NOMO-1 treated with dmso at 0.1 percent for 144 hours (cell line): ENCODE results near the gene KCND3.

Experiments used
- DNase-seq: peaks from one replicate; lab custom pipeline; 2025; ENCODE audit not compliant: unreplicated experiment; lab: John Stamatoyannopoulos, UW

The KCND3 gene

DNA sequence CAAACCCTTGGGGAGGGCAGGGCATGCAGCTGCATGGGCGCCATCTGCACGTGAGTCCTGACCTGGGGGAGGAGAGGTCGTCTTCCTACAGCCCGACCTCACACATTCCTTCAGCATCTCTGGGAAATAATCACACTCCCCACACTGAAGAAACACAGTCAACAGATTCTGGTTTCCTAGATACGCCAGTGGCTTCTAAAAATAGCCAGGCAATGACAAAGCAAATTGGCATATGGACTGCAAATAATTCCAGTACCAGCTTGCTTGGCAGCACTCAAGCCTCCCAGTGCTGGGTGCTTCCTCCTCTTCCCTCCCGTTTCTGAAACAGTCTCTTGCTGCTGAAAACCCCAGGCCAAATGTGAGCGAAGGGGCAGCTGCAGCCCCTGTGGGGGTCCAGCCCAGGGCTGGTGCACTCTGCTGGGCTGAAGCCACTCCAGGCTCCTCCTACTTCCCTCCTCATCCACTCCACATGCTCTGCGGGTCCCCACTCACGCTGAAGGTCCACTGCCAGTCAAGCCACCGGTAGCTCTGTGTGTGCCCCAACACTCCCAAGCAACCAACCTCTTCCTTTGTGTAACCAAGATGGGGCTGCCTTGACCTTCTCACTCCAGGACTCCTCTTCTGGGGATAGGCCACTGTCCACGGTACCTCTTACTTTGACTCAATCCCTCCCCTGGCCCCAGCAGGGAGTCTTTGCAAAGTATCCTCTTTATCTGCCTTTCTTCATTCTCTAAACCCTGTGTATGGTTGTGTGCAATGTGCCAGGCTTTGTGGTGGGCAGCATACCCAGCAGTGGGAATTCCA lies 69.0 kb downstream of the KCND3 start:
- no peak for DNase-seq

- no peak for DNase-seq
Observed at GRCh38 chr1:111911776-111912515, 77.5 kb downstream of the KCND3 start.

GRCh38 chr1:111911061-111911460 lies 78.4 kb downstream of the KCND3 start:
- no peak for DNase-seq

- no peak for DNase-seq
Observed at GRCh38 chr1:111909030-111909429, 80.4 kb downstream of the KCND3 start.

DNA sequence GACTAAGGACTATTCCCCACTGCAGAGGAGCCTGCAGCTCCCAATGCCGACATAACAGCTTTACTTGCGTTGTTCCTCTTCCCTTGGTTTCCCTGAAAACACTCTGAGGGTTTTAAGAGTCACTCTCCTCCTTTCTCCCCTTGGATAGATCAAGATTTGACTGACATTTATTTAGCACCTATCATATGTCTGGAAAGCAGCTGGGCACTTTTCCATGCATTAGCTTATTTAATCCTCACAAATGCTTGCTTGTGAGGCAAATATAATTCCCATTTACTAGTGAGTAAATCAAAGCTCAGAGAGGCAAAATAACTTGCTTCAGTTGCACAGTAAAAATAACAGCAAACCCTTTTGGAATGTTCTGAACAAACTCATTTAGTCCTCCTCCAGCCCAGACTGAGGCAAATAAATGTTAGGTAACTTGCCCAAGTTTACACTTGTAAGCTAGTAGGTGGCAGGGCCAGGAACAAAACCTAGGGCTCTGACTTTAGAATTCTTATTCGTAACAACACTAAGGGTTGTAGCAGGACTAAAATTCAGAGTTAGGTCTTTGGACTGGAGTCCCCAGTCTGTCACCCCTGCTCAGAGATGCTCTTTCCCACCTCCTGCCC lies 81.4 kb downstream of the KCND3 start:
- DNase-seq = no peak

- DNase-seq = no peak
Observed at GRCh38 chr1:111907321-111907720, 82.1 kb downstream of the KCND3 start.

DNA sequence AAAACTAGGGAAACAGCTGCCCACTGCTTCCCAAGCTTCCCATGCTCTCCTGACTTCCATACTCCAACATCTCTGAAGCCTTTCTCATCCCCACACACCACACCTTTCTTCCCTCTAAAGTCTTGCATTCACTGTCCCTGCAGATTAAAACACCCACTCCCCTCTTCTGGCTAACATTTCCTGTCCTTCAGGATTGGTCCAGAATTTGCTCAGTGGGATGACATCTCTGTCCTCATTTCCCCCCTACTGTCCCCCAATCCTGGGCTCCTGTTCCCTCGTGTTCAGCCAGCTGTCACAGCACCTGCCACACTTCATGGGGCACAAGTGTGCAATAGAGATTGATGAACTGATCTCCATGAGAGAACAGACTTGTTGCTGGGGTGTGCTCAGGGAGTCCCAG lies 82.7 kb downstream of the KCND3 start:
- no peak for DNase-seq

- DNase-seq = no peak
Observed at GRCh38 chr1:111906111-111906510, 83.4 kb downstream of the KCND3 start.

DNA sequence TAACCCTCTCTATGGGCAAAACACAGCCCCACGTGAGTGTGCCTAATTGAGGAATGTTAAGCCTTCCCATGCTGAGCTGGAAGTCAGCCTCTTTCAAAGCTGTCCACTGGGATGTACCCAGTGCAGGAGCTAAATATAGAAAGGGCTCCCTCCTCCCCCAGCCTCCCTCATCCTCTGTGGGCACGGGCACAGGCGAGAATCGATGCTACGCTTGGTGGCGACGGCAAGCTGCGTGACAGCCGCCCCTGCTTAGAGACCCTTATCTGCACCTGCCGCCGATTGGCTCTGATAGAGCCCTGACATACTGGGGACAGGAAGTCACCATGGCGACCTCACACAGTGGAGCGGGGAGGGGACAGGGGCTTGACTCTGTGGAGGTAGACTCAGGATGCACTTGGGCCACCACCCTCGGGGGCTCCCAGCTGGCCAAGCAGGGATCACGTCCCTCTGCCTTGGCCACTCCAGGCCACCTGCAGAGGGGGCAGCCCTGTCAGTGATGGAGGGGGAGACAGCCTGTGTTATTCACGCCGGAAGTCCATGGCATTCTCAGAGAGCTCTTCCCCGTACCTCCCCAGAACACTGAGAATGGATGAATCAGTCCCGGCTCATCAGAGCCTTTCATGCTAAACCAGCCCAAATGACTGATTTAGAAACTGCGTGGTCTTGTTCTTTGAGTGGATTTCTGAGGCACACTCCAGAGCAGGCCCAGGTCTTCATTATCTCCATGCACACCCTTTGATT lies 84.8 kb downstream of the KCND3 start:
- no peak for DNase-seq

GRCh38 chr1:111903871-111904449 lies 85.5 kb downstream of the KCND3 start:
- DNase-seq = no peak

DNA sequence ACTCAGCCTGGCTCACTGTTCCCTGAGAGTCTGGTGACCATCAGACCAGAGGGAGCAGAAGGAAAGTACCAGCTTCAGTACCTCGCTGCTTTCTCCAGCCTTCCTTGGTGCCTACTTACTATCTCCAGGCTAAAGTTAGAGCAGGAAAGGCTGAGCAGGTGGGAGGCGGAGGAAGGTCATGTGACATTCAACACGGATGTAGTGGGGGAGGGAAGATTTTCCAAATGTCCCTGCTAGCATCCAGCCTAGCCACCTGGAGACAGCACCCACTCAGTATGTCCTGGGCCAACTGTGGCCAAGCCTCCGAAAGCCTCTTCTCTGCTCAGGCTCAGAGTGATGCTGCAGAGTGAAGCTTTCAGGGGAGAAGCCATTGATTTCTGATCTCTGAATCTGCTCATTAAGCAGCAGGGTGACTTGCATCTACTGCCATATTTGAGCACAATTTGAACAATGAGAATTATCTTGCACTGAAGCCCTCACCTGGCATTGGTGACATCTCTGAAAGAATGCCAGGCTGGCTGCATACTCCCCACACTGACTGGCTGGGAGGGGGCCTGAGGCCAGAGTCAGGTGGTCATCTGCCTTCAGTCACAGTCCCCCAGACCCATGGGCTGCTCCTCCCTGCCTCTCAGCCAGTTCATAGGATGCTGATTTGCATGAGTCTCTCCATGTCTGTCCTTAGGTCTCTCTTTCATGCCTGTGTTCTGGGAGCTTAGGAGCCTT lies 86.2 kb downstream of the KCND3 start:
- DNase-seq = no peak

GRCh38 chr1:111895469-111895868 lies 94.0 kb downstream of the KCND3 start:
- no peak for DNase-seq

DNA sequence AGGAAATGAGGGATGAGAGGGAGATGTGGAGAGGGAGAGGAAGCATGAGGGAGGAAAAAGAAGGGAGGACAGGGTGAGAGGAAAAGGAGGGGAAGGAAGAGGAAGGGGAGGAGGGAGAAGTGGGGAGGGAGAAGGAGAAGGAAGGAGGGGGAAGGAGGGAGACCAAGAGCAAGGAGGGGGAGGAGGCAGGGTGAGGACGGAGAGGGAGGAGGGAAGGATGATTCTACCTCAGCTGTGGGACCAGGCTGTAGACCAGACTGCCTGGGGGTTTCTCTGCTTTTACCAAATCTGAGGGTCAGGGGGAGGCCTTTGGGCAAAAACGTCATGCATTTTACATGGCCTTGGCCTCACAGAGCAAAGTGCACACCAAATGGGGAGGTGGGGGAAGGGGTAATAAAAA lies 94.5 kb downstream of the KCND3 start:
- DNase-seq = no peak

GRCh38 chr1:111894497-111894896 lies 95.0 kb downstream of the KCND3 start:
- no peak for DNase-seq

- no peak for DNase-seq
Observed at GRCh38 chr1:111891566-111891965, 97.9 kb downstream of the KCND3 start.

DNA sequence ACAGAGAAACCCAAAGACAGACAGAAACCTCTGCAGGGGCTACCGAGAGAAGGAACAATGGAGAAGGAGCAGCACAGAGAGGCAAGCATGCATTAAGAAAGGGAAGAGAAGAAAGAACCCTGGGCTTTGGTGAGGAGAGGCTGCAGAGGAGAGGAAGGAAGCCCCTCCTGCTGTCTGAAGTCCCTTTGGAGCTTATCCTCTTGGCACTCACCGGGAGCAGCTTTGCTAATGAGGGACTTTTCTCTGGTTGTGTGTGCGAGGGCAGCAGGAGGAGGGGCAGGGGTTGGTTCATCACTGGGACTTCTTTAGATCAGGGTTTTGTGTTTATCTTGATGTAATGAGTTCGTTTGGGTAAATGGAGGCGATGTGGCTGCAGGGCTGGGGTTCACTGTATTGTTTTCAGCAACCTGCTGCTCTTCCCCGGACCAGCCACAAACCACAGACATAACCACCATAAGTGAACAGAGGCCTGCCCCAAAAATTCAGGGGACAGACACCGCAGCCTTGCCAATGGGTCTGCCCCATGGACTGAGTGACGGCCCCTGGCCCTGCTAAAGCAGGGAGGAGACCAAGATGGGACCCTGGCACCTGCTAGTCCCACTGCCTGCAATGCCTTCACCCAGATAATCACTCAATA lies 100.6 kb downstream of the KCND3 start:
- no peak for DNase-seq

DNA sequence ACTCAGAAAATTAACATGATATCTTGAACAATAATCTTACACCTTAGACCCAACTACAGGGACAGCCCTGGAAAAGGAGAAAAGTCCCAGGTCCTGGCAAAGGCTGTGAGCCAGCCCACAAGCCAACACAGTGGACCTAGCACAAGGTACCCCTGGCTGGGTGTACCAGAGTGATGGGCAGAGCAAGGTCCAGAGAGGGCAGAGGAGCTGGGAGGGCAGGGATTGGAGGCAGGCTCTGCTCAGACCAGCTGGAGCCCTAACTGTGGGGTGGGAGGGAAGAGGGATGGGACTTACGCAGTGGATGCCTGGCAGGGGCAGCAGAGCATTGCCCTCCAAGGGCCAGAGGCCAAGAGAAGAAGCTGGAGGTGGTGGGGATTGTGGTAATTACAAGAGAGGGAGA lies 101.6 kb downstream of the KCND3 start:
- no peak for DNase-seq

- no peak for DNase-seq
Observed at GRCh38 chr1:111887385-111887784, 102.1 kb downstream of the KCND3 start.

GRCh38 chr1:111886741-111887140 lies 102.7 kb downstream of the KCND3 start:
- no peak for DNase-seq
